GM12878 (cell line): Measurements from ENCODE around the gene SEC16A.

Experiments used
- EGR1 ChIP-seq, 2 experiments: IDR thresholded peaks; 1 replicate in 1 of 2; 2 replicates in 1 of 2; pipeline ENCODE4 v1.6.1; 2011 to 2012; ENCODE audit warnings: low read depth in 2 of 2, low read length in 2 of 2, borderline replicate concordance in 1 of 2, mild to moderate bottlenecking in 1 of 2, moderate library complexity in 1 of 2
- EP300 ChIP-seq, 2 experiments: fragments of 150-350 bp in 1 of 2; IDR thresholded peaks; 2 replicates each; pipeline ENCODE4 v1.6.1; 2011 to 2012; ENCODE audit warnings: low read depth in 2 of 2, low read length in 2 of 2, borderline replicate concordance in 1 of 2, improper control_type of control experiment in 1 of 2, inconsistent platforms in 1 of 2; ENCODE audit not compliant: control insufficient read depth in 1 of 2
- PAX8 ChIP-seq: fragments of 450-650 bp; IDR thresholded peaks from 2 replicates; pipeline ENCODE4 v1.6.1; 2017; ENCODE audit warnings: mild to moderate bottlenecking, moderate library complexity
- POLR2A ChIP-seq: IDR thresholded peaks from 2 replicates; pipeline ENCODE4 v1.6.1; 2011; ENCODE audit warnings: low read depth, mild to moderate bottlenecking, low read length
- POLR2AphosphoS5 ChIP-seq: IDR thresholded peaks from 2 replicates; pipeline ENCODE4 v1.6.1; 2011; ENCODE audit warnings: mild to moderate bottlenecking, low read length, inconsistent platforms
- SMC3 ChIP-seq: IDR thresholded peaks from 2 replicates; pipeline ENCODE4 v1.6.1; 2011; ENCODE audit warnings: low read length, improper control_type of control experiment, borderline replicate concordance
- TF ChIP-seq, protein P1 (sequence below): fragments of 450-650 bp; IDR thresholded peaks from 2 replicates; pipeline ENCODE4 v1.6.1; 2016; ENCODE audit warnings: mild to moderate bottlenecking

DNA sequence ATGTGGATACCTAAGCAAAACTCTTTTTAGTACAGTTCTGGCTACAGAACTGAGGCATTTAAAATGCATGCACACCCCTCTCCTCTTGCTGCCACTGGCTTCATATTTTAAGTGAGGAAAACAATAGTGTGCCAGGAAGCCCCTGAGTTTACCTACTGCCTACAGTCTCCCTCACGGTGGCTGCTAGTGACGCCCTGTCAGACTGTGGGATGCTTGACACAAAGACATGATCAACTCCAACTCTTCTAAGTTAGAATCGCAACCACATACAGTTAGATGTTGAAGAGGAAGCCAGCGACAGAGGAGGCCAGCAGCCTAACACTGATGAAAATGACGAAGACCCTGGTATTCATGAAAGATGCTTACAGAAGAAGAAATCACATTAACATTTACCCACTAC, 1.3 kb downstream of the SEC16A start:
- TF ChIP-seq, protein P1, sequence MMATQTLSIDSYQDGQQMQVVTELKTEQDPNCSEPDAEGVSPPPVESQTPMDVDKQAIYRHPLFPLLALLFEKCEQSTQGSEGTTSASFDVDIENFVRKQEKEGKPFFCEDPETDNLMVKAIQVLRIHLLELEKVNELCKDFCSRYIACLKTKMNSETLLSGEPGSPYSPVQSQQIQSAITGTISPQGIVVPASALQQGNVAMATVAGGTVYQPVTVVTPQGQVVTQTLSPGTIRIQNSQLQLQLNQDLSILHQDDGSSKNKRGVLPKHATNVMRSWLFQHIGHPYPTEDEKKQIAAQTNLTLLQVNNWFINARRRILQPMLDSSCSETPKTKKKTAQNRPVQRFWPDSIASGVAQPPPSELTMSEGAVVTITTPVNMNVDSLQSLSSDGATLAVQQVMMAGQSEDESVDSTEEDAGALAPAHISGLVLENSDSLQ: no peak
- no peak for TF ChIP-seq EGR1 (IDR thresholded peaks at IDR 0.05; ENCODE audit: borderline replicate concordance in 1 of 2, low read depth in 2 of 2, low read length in 2 of 2)
- no peak for TF ChIP-seq POLR2A
- TF ChIP-seq PAX8: no peak
- TF ChIP-seq POLR2AphosphoS5: no peak
- TF ChIP-seq SMC3: no peak
- TF ChIP-seq EP300 (IDR thresholded peaks at IDR 0.05; ENCODE audit: borderline replicate concordance in 1 of 2, control insufficient read depth in 1 of 2, low read depth in 2 of 2, low read length in 2 of 2): no peak
